ENCODE results near the gene KPNA1.

The KPNA1 gene

DNA sequence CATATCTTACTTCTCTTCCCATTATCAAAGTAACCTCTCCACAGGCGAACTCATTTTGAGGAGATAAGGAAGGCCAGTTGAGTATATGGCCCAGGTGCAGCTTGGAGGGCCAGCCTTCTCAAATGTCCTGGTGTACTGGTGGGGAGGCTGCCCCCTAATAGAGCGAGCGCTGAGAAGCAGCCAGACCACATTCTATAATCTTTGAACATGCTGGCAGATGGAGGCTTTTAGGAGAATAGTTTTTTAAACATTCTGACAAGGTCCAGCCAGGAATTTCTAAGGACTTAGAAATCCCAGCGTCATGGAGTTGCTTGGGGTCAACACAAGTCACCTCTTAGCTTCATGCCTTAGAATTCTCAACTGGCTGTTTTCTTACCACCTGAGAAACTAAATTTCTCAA is 104.6 kb downstream of the KPNA1 start:
- H3K4me1 ChIP-seq: peaks cover 24% of the 10 kb centered on the region
- H3K4me2 ChIP-seq: no peak overlapping the region
- H4K20me1 ChIP-seq: no peaks in the 10 kb centered on the region
- H3K27ac ChIP-seq: no peak overlapping the region
- H3K4me3 ChIP-seq: no peak overlapping the region
- no peak for TF ChIP-seq Cebpa-rat (IDR thresholded peaks at IDR 0.05)
- H3K9me3 ChIP-seq: no peaks in the 10 kb centered on the region
- H3K27me3 ChIP-seq: no peaks in the 10 kb centered on the region
- peaks cover 80% of the 10 kb centered on the region for H3K36me3 ChIP-seq
- H3K9ac ChIP-seq: no peak overlapping the region

DNA sequence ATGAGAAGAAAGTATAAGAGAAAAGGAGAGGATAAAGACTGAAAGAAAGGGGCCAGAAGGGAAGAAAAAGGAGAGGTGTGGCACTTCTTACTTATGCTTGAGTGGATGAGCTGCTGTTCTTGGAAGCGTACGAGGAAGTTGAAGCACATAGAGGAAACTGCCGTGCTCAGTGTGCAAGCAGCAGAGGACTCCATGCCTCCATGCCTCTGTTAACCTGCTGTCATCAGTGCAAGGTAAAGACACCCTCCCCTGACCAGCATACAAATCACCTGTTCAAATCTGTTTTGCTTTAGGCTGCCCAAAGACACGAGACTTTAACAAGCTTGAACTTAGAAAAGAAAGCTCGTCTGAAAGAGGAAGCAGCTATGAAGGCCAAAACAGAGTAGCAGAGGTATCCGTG is 105.3 kb downstream of the KPNA1 start:
- no peak overlapping the region for H3K4me2 ChIP-seq
- no peaks in the 10 kb centered on the region for H3K27me3 ChIP-seq
- H3K9me3 ChIP-seq: no peaks in the 10 kb centered on the region
- H3K27ac ChIP-seq: no peak overlapping the region
- H4K20me1 ChIP-seq: no peaks in the 10 kb centered on the region
- peaks cover 17% of the 10 kb centered on the region for H3K4me1 ChIP-seq
- no peak overlapping the region for H3K9ac ChIP-seq
- H3K36me3 ChIP-seq: peaks cover 86% of the 10 kb centered on the region
- H3K4me3 ChIP-seq: no peak overlapping the region
- TF ChIP-seq Cebpa-rat (IDR thresholded peaks at IDR 0.05): no peak

DNA sequence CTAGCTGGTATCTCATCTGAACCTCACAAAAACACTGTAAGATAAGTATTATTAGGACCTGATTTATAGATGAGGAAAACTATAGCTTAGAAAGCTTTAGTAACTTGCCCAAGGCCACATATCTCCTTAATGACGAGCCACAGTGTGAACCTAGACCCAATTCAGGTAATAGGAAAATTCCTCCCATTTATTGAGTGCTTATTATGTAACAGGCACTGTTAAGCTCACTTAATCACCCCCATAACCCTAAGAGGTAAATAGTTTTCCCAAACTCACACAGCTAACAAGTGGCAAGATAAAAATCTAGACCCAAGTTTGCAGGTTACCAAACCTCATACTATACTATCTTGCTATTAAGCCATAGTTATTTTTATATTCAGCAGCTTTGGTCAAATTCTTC is 106.8 kb downstream of the KPNA1 start:
- H3K27me3 ChIP-seq: no peaks in the 10 kb centered on the region
- no peak overlapping the region for H3K4me2 ChIP-seq
- TF ChIP-seq Cebpa-rat (IDR thresholded peaks at IDR 0.05): no peak
- peaks cover 2% of the 10 kb centered on the region; the same call in 1 of the 2 replicates for H3K4me1 ChIP-seq
- no peak overlapping the region for H3K9ac ChIP-seq
- H4K20me1 ChIP-seq: no peaks in the 10 kb centered on the region
- H3K27ac ChIP-seq: no peak overlapping the region
- no peaks in the 10 kb centered on the region for H3K9me3 ChIP-seq
- no peak overlapping the region for H3K4me3 ChIP-seq
- peaks cover 95% of the 10 kb centered on the region for H3K36me3 ChIP-seq

DNA sequence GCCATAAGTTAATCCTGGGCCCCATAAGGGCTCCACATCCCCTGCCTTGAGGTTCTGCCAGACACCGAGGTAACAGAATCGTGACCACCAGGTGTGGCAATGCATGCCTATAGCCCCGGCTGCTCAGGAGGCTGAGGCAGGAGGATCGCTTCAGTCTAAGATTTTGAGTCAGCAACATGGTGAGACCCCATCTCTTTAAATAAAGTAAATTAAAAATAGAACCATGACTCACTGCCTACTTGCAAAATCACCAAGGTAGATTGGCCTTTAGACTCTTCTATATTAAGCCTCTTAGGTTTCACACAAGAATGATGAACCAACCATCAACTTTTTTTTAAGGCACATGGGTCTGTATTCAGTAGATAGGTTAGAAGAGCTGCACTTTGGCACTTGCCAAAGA is 108.5 kb downstream of the KPNA1 start:
- Histone ChIP-seq H3K27ac (no peak overlapping the region), H3K4me2 (no peak overlapping the region), H3K4me1 (no peaks in the 10 kb centered on the region), H3K9ac (no peak overlapping the region), H3K9me3 (no peaks in the 10 kb centered on the region), H3K27me3 (no peaks in the 10 kb centered on the region), H3K36me3 (peaks cover 85% of the 10 kb centered on the region), H4K20me1 (0 out of 2 replicates have a peak, but pooled peaks cover 8% of the 10 kb centered on the region), H3K4me3 (no peak overlapping the region)
- TF ChIP-seq Cebpa-rat (IDR thresholded peaks at IDR 0.05): no peak

DNA sequence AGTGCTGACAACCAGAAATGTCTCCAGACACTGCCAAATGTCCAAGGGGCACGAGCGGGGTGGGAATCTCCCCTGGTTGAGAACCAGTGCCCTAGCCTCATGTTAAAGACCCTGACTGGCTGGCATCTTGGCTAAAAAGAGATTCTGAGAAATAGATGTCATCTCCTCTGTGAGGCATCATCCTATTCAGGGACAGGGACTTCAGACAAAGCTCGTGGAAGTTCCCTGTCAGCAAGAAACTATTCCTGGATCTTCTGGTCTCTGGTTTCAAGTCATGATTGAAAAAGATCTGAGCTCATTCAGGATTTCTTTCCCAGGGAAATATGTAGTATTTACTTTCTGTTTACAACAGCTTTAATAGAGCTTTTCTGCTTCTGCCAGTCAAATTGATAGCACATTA is 109.7 kb downstream of the KPNA1 start:
- Histone ChIP-seq H3K9ac (no peak overlapping the region), H4K20me1 (peaks cover 8% of the 10 kb centered on the region; the same call in 1 of the 2 replicates), H3K4me1 (no peaks in the 10 kb centered on the region), H3K9me3 (no peaks in the 10 kb centered on the region), H3K4me3 (no peak overlapping the region), H3K36me3 (peaks cover 76% of the 10 kb centered on the region), H3K27me3 (no peaks in the 10 kb centered on the region), H3K4me2 (no peak overlapping the region), H3K27ac (no peak overlapping the region)
- no peak for TF ChIP-seq Cebpa-rat (IDR thresholded peaks at IDR 0.05)

DNA sequence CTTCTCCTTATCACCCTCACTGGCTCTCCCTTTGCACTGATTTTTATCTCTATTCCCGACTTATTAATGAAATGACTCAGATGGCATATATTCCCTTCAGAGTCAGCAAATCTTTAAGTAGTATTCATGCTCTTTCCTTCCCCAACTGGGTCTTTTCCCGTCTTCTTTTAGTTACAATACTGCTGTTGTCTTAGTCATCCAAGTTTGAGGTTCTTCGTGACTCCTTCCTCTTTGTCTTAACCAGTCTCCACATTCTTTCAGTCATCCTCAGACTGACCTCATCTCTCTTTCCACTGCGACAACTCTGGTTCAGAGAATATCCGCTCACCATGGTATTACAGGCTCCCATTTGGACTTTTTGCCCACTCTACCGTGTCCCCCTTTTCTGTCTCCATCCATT is 111.2 kb downstream of the KPNA1 start:
- H3K4me3 ChIP-seq: no peak overlapping the region
- no peaks in the 10 kb centered on the region for H3K27me3 ChIP-seq
- peaks cover 73% of the 10 kb centered on the region for H3K36me3 ChIP-seq
- H3K4me2 ChIP-seq: no peak overlapping the region
- no peaks in the 10 kb centered on the region for H3K4me1 ChIP-seq
- H4K20me1 ChIP-seq: peaks cover 8% of the 10 kb centered on the region; the same call in 1 of the 2 replicates
- no peak for TF ChIP-seq Cebpa-rat (IDR thresholded peaks at IDR 0.05)
- no peak overlapping the region for H3K9ac ChIP-seq
- H3K9me3 ChIP-seq: no peaks in the 10 kb centered on the region
- H3K27ac ChIP-seq: no peak overlapping the region

DNA sequence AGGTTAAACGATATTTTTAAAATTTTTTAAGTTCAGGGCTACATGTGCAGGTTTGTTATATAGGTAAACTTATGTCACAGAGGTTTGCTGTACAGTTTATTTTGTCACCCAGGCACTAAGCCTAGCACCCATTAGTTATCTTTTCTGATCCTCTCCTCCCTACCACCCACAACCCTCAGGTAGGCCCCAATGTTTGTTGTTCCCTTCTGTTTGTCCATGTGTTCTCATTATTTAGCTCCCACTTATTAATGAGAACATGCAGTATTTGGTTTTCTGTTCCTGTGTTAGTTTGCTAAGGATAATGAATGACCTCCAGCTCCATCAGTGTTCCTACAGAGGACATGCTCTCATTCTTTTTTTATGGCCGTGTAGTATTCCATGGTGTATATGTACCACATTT is 115.8 kb downstream of the KPNA1 start:
- TF ChIP-seq Cebpa-rat (IDR thresholded peaks at IDR 0.05): no peak
- Histone ChIP-seq H3K27ac (no peak overlapping the region), H3K27me3 (no peaks in the 10 kb centered on the region), H3K36me3 (peaks cover 31% of the 10 kb centered on the region), H3K4me1 (peaks cover 8% of the 10 kb centered on the region; the same call in 1 of the 2 replicates), H3K9me3 (no peaks in the 10 kb centered on the region), H3K4me2 (no peak overlapping the region), H4K20me1 (peaks cover 8% of the 10 kb centered on the region; the same call in 1 of the 2 replicates), H3K4me3 (no peak overlapping the region), H3K9ac (no peak overlapping the region)

DNA sequence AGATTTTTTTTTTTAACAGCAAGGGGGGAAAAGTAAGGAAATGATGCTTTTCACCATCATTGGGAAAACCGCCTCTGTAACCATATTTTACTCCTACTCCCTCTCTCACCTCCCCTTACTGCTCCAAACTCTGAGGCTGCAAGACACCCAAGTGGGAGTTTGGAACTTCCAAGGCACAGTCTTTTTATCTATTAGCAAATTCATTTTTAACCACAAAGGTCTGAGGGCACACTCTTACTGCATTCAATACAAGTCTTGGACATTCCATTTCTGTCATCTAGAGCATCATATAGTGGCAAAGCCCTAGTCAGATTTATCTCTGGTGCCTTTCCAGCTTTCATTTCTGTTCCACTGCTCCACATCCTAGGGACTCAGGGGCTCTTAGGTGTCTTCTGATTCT is 117.5 kb downstream of the KPNA1 start:
- Histone ChIP-seq H3K27ac (no peak overlapping the region), H3K36me3 (peaks cover 24% of the 10 kb centered on the region; the same call in 1 of the 2 replicates), H3K9me3 (no peaks in the 10 kb centered on the region), H3K4me2 (no peak overlapping the region), H3K27me3 (no peaks in the 10 kb centered on the region), H3K9ac (no peak overlapping the region), H3K4me3 (no peak overlapping the region), H4K20me1 (peaks cover 8% of the 10 kb centered on the region; the same call in 1 of the 2 replicates), H3K4me1 (peaks cover 8% of the 10 kb centered on the region; the same call in 1 of the 2 replicates)
- no peak for TF ChIP-seq Cebpa-rat (IDR thresholded peaks at IDR 0.05)

DNA sequence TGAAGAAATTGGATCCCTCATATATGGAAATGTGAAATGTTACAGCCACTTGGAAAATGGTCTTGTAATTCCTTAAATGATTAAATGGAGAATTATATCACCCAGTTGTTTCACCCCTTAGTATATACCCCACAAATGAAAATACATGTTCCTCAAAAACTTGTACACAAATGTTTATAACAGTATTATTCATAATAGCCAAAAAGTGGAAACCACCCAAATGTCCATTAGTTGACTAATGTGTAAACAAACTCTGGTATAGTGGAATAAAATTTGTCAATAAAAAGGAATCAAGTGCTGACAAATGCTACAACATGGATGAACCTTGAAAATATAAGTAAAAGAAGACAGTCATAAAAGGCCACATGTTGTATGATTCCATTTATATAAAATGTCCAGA is 118.2 kb downstream of the KPNA1 start:
- Histone ChIP-seq H4K20me1 (peaks cover 4% of the 10 kb centered on the region; the same call in 1 of the 2 replicates), H3K9me3 (no peaks in the 10 kb centered on the region), H3K27ac (no peak overlapping the region), H3K4me2 (no peak overlapping the region), H3K9ac (no peak overlapping the region), H3K4me3 (no peak overlapping the region), H3K36me3 (peaks cover 24% of the 10 kb centered on the region; the same call in 1 of the 2 replicates), H3K27me3 (no peaks in the 10 kb centered on the region), H3K4me1 (peaks cover 8% of the 10 kb centered on the region; the same call in 1 of the 2 replicates)
- no peak for TF ChIP-seq Cebpa-rat (IDR thresholded peaks at IDR 0.05)

DNA sequence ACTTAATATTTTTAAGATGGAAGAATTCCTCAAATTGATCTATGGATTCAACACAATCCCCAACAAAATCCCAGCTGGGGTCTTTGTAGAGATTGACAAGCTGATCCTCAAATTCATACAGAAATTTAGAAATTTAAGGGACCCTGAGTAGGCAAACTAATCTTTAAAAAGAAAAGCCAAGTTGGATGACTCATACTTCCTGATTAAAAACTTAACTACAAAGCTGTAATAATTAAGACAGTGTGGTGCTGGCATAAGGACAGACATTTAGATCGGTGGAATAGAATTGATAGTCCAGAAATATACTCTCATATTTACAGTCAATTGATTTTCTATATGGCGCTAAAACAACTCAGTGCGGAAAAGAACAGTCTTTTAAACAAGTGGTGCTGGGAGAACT is 119.2 kb downstream of the KPNA1 start:
- H3K4me1 ChIP-seq: peaks cover 12% of the 10 kb centered on the region
- no peaks in the 10 kb centered on the region for H3K9me3 ChIP-seq
- no peak for TF ChIP-seq Cebpa-rat (IDR thresholded peaks at IDR 0.05)
- H3K27ac ChIP-seq: no peak overlapping the region
- no peak overlapping the region for H3K4me3 ChIP-seq
- no peaks in the 10 kb centered on the region for H3K27me3 ChIP-seq
- H3K36me3 ChIP-seq: peaks cover 24% of the 10 kb centered on the region; the same call in 1 of the 2 replicates
- H3K4me2 ChIP-seq: no peak overlapping the region
- no peak overlapping the region for H3K9ac ChIP-seq
- H4K20me1 ChIP-seq: peaks cover under 1% of the 10 kb centered on the region; the same call in 1 of the 2 replicates

DNA sequence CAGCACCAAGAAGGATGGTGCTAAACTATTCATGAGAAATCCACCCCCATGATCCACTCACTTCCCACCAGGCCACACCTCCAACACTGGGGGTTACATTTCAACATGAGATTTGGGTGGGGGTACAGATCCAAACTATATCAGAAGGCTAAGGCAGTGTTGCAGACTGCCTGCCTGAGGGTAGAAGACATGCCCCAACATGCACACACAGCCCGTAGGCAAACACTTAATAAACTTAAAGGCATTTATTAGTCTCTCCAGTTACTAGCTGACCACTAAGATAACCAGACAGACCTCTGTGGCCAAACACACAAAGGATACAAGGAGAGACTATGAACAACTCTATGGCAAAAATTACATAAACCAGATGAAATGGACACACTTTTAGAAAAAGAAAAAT is 120.6 kb downstream of the KPNA1 start:
- H3K4me2 ChIP-seq: no peak overlapping the region
- no peak overlapping the region for H3K9ac ChIP-seq
- H3K27ac ChIP-seq: no peak overlapping the region
- H3K36me3 ChIP-seq: peaks cover 14% of the 10 kb centered on the region; the same call in 1 of the 2 replicates
- TF ChIP-seq Cebpa-rat (IDR thresholded peaks at IDR 0.05): no peak
- H3K9me3 ChIP-seq: no peaks in the 10 kb centered on the region
- H4K20me1 ChIP-seq: peaks cover 6% of the 10 kb centered on the region; the same call in 1 of the 2 replicates
- H3K4me1 ChIP-seq: peaks cover 20% of the 10 kb centered on the region
- H3K27me3 ChIP-seq: no peaks in the 10 kb centered on the region
- H3K4me3 ChIP-seq: no peak overlapping the region

All from BLaER1 (cell line).